ENCODE data around the gene LCP2. TPM values are rescaled to one million over a fixed set of nuclear protein-coding genes. Genes with fewer than 3 reads are reported as not detected.

LCP2 gene
- total RNA-seq, 1 experiment from 2014 or later, result not detected

- Histone ChIP-seq H3K27me3 (ENCODE audit: insufficient read depth, low read depth) (peaks cover 46% of the 10 kb centered on the region), H2AFZ (no peak overlapping the region), H3K4me1 (replicated peaks; ENCODE audit: insufficient read depth) (no peaks in the 10 kb centered on the region), H3K27ac (no peak overlapping the region), H3K9me2 (ENCODE audit: insufficient read depth) (no peaks in the 10 kb centered on the region), H4K20me1 (ENCODE audit: insufficient read depth) (no peaks in the 10 kb centered on the region), H3F3A (ENCODE audit: insufficient read depth, low read depth) (no peaks in the 10 kb centered on the region), H3K4me3 (no peak overlapping the region), H3K4me2 (no peak overlapping the region), H3K9me3 (ENCODE audit: insufficient read depth, low read depth) (no peaks in the 10 kb centered on the region), H3K79me2 (ENCODE audit: low read depth) (no peaks in the 10 kb centered on the region), H3K36me3 (ENCODE audit: low read depth) (no peaks in the 10 kb centered on the region)
- no peak for DNase-seq
- no peak for TF ChIP-seq CTCF (conservative IDR thresholded peaks at IDR 0.05)
- TF ChIP-seq EZH2 (IDR thresholded peaks at IDR 0.05; ENCODE audit: low read depth), result no peak
- intact Hi-C loops (cut with micrococcal nuclease; ENCODE audit: unreplicated experiment), result no loop called here
- no TSS peak for BruUV-seq (replicated peaks)
- ChIA-PET CTCF (no interaction called here), POLR2A (ENCODE audit: unreplicated experiment) (no interaction called here)
These were observed 3.5 kb downstream of the LCP2 start for GRCh38 chr5:170294057-170294456.

GRCh38 chr5:170293273-170293672 lies 4.3 kb downstream of the LCP2 start:
- TF ChIP-seq CTCF (conservative IDR thresholded peaks at IDR 0.05) (no peak), EZH2 (IDR thresholded peaks at IDR 0.05; ENCODE audit: low read depth) (no peak)
- Histone ChIP-seq H3K36me3 (ENCODE audit: low read depth) (no peaks in the 10 kb centered on the region), H3K4me1 (replicated peaks; ENCODE audit: insufficient read depth) (no peaks in the 10 kb centered on the region), H3K9me2 (ENCODE audit: insufficient read depth) (no peaks in the 10 kb centered on the region), H3K4me2 (no peak overlapping the region), H3K9me3 (ENCODE audit: insufficient read depth, low read depth) (no peaks in the 10 kb centered on the region), H4K20me1 (ENCODE audit: insufficient read depth) (no peaks in the 10 kb centered on the region), H3K27ac (no peak overlapping the region), H3K79me2 (ENCODE audit: low read depth) (no peaks in the 10 kb centered on the region), H3K4me3 (no peak overlapping the region), H3F3A (ENCODE audit: insufficient read depth, low read depth) (no peaks in the 10 kb centered on the region), H2AFZ (no peak overlapping the region), H3K27me3 (ENCODE audit: insufficient read depth, low read depth) (peaks cover 54% of the 10 kb centered on the region)
- intact Hi-C loops (cut with micrococcal nuclease; ENCODE audit: unreplicated experiment), result no loop called here
- ChIA-PET POLR2A (ENCODE audit: unreplicated experiment) (no interaction called here), CTCF (no interaction called here)
- no peak for DNase-seq
- BruUV-seq (replicated peaks), result no TSS peak

- ChIA-PET POLR2A (ENCODE audit: unreplicated experiment) (no interaction called here), CTCF (no interaction called here)
- H3K4me1 ChIP-seq (replicated peaks; ENCODE audit: insufficient read depth), result no peaks in the 10 kb centered on the region
- H3K36me3 ChIP-seq (ENCODE audit: low read depth), result no peaks in the 10 kb centered on the region
- peaks cover 59% of the 10 kb centered on the region for H3K27me3 ChIP-seq (ENCODE audit: insufficient read depth, low read depth)
- no peaks in the 10 kb centered on the region for H3K9me2 ChIP-seq (ENCODE audit: insufficient read depth)
- no peaks in the 10 kb centered on the region for H3K79me2 ChIP-seq (ENCODE audit: low read depth)
- 0 out of 2 replicates have a peak, but pooled peaks cover 1% of the 10 kb centered on the region for H3K9me3 ChIP-seq (ENCODE audit: insufficient read depth, low read depth)
- no peak for DNase-seq
- H4K20me1 ChIP-seq (ENCODE audit: insufficient read depth), result no peaks in the 10 kb centered on the region
- no peak overlapping the region for H3K27ac ChIP-seq
- no peak overlapping the region for H2AFZ ChIP-seq
- TF ChIP-seq CTCF (conservative IDR thresholded peaks at IDR 0.05) (no peak), EZH2 (IDR thresholded peaks at IDR 0.05; ENCODE audit: low read depth) (no peak)
- intact Hi-C loops (cut with micrococcal nuclease; ENCODE audit: unreplicated experiment), result no loop called here
- H3K4me3 ChIP-seq, result no peak overlapping the region
- no peaks in the 10 kb centered on the region for H3F3A ChIP-seq (ENCODE audit: insufficient read depth, low read depth)
- no TSS peak for BruUV-seq (replicated peaks)
- H3K4me2 ChIP-seq, result no peak overlapping the region
These were observed 5.1 kb downstream of the LCP2 start for GRCh38 chr5:170292179-170293104.
